H1 (cell line): ENCODE data around the gene CDH6. TPM values are rescaled to one million over a fixed set of nuclear protein-coding genes. Genes with fewer than 3 reads are reported as not detected.

Experiments used
- CTCF ChIA-PET: fragments of 300-600 bp; sonication (Branson Sonifier 250); formaldehyde crosslinking; loops from one replicate; lab custom pipeline; 2021; ENCODE audit not compliant: partially characterized antibody; lab: Charles Lee
- POLR2A ChIA-PET: fragments of 300-600 bp; sonication (Branson Sonifier 250); formaldehyde crosslinking; loops from one replicate; lab custom pipeline; 2021; ENCODE audit warnings: inconsistent platforms; ENCODE audit not compliant: partially characterized antibody; lab: Charles Lee
- DNase-seq, 2 experiments: peaks; one replicate each; pipeline versions ENCODE4 v3.0.0 to v3.0.0-alpha.2; 2010 to 2022; ENCODE audit warnings: low spot score in 2 of 2, low read depth in 1 of 2, mixed read lengths in 1 of 2
- FAIRE-seq: peaks from 2 replicates; lab custom pipeline; 2011; peaks lifted over from hg19 to GRCh38; lab: Jason Lieb, UNC
- H2AFZ ChIP-seq: 2 replicates; pipeline ENCODE4 v1.8.1; 2012; ENCODE audit warnings: low read length, inconsistent platforms
- H2AK5ac ChIP-seq: 2 replicates; pipeline ENCODE4 v1.6.1; 2013; ENCODE audit warnings: low read depth, low read length
- H2BK120ac ChIP-seq: replicated peaks from 2 replicates; pipeline ENCODE3; 2013; ENCODE audit warnings: low read depth, low read length, inconsistent platforms
- H2BK12ac ChIP-seq: 2 replicates; pipeline ENCODE4 v1.6.1; 2013; ENCODE audit warnings: low read depth, low read length
- H2BK15ac ChIP-seq: 2 replicates; pipeline ENCODE4 v1.6.1; 2013; ENCODE audit warnings: low read length
- H2BK20ac ChIP-seq: 2 replicates; pipeline ENCODE4 v1.6.1; 2013; ENCODE audit warnings: low read length
- H2BK5ac ChIP-seq: 2 replicates; pipeline ENCODE4 v1.6.1; 2013; ENCODE audit warnings: low read depth, low read length
- H3K14ac ChIP-seq: 2 replicates; pipeline ENCODE4 v1.6.1; 2013; ENCODE audit warnings: inconsistent platforms; ENCODE audit not compliant: insufficient read length
- H3K18ac ChIP-seq: 2 replicates; pipeline ENCODE4 v1.6.1; 2013; ENCODE audit warnings: low read length; ENCODE audit errors: extremely low read depth
- H3K23ac ChIP-seq: 2 replicates; pipeline ENCODE4 v1.6.1; 2013; ENCODE audit warnings: inconsistent platforms; ENCODE audit not compliant: insufficient read length
- H3K23me2 ChIP-seq: 2 replicates; pipeline ENCODE4 v1.6.1; 2013; ENCODE audit warnings: low read depth, low read length
- H3K27ac ChIP-seq: 2 replicates; pipeline ENCODE4 v1.6.1; 2011; ENCODE audit warnings: low read depth, low read length, inconsistent platforms
- H3K27me3 ChIP-seq, 4 experiments: replicated peaks in 1 of 4; 1 replicate in 1 of 4; 2 replicates in 3 of 4; pipeline versions ENCODE4 v1.6.1 to v1.8.1; 2011 to 2013; ENCODE audit warnings: low read length in 3 of 4, mild to moderate bottlenecking in 3 of 4, inconsistent platforms in 2 of 4, mixed read lengths in 2 of 4, moderate library complexity in 1 of 4; ENCODE audit not compliant: control insufficient read depth in 3 of 4, insufficient read depth in 3 of 4; ENCODE audit errors: extremely low read depth in 1 of 4
- H3K36me3 ChIP-seq, 4 experiments: 2 replicates each; pipeline versions ENCODE4 v1.6.1 to v1.8.1; 2011 to 2013; ENCODE audit warnings: mild to moderate bottlenecking in 4 of 4, low read length in 3 of 4, moderate library complexity in 2 of 4, control low read depth in 1 of 4, inconsistent platforms in 1 of 4; ENCODE audit not compliant: insufficient read depth in 4 of 4, control insufficient read depth in 2 of 4
- H3K4ac ChIP-seq: replicated peaks from 2 replicates; pipeline ENCODE3; 2013; ENCODE audit warnings: low read length, low read depth, mixed read lengths, inconsistent platforms; ENCODE audit not compliant: insufficient read length
- H3K4me1 ChIP-seq, 4 experiments: replicated peaks in 1 of 4; 1 replicate in 1 of 4; 2 replicates in 3 of 4; pipeline versions ENCODE4 v1.6.1 to v1.8.1; 2011 to 2013; ENCODE audit warnings: low read length in 3 of 4, inconsistent platforms in 2 of 4, mixed read lengths in 1 of 4; ENCODE audit not compliant: insufficient read depth in 4 of 4, control insufficient read depth in 3 of 4
- H3K4me2 ChIP-seq, 2 experiments: 2 replicates each; pipeline versions ENCODE4 v1.6.1 to v1.8.1; 2011 to 2013; ENCODE audit warnings: low read depth in 2 of 2, low read length in 2 of 2, control low read depth in 1 of 2, inconsistent platforms in 1 of 2, mild to moderate bottlenecking in 1 of 2; ENCODE audit not compliant: insufficient read depth in 1 of 2
- H3K4me3 ChIP-seq, 4 experiments: fragments of 200-600, 300-600 bp in 1 of 4; sonication (generic), shearing (Covaris generic), sonication (Bioruptor Twin) in 1 of 4; 2 replicates each; pipeline versions ENCODE4 v1.5.1 to v1.8.1; 2011 to 2016; ENCODE audit warnings: low read length in 4 of 4, low read depth in 3 of 4, control low read depth in 2 of 4, inconsistent platforms in 2 of 4, mild to moderate bottlenecking in 2 of 4, mixed read lengths in 1 of 4, moderate library complexity in 1 of 4; ENCODE audit not compliant: insufficient read depth in 2 of 4; ENCODE audit errors: extremely low read depth in 1 of 4
- H3K56ac ChIP-seq: replicated peaks from 2 replicates; pipeline ENCODE3; 2013; ENCODE audit warnings: low read depth, mild to moderate bottlenecking, mixed read lengths, low read length, inconsistent platforms; ENCODE audit not compliant: insufficient read length
- H3K79me1 ChIP-seq: 2 replicates; pipeline ENCODE4 v1.6.1; 2013; ENCODE audit warnings: low read depth, low read length, control low read depth
- H3K79me2 ChIP-seq, 2 experiments: 2 replicates each; pipeline versions ENCODE4 v1.6.1 to v1.8.1; 2012 to 2013; ENCODE audit warnings: low read length in 2 of 2, mild to moderate bottlenecking in 2 of 2, inconsistent platforms in 1 of 2; ENCODE audit not compliant: insufficient read depth in 2 of 2, control insufficient read depth in 1 of 2
- H3K9ac ChIP-seq, 4 experiments: replicated peaks in 1 of 4; 1 replicate in 1 of 4; 2 replicates in 3 of 4; pipeline versions ENCODE4 v1.6.1 to v1.8.1; 2011 to 2013; ENCODE audit warnings: low read depth in 3 of 4, low read length in 3 of 4, control low read depth in 2 of 4, mild to moderate bottlenecking in 2 of 4, moderate library complexity in 2 of 4, inconsistent platforms in 1 of 4; ENCODE audit errors: extremely low read depth in 1 of 4
- H3K9me3 ChIP-seq, 2 experiments: 2 replicates each; pipeline versions ENCODE4 v1.6.1 to v1.8.1; 2012 to 2013; ENCODE audit warnings: mild to moderate bottlenecking in 2 of 2, moderate library complexity in 2 of 2, control low read depth in 1 of 2, inconsistent platforms in 1 of 2, low read depth in 1 of 2, low read length in 1 of 2, mixed read lengths in 1 of 2; ENCODE audit not compliant: insufficient read depth in 2 of 2
- H4K20me1 ChIP-seq, 2 experiments: replicated peaks in 1 of 2; 2 replicates each; pipeline versions ENCODE3 to v1.8.1; 2011 to 2013; ENCODE audit warnings: inconsistent platforms in 2 of 2, low read length in 2 of 2, mild to moderate bottlenecking in 1 of 2; ENCODE audit not compliant: insufficient read depth in 2 of 2, control insufficient read depth in 1 of 2
- H4K5ac ChIP-seq: 2 replicates; pipeline ENCODE4 v1.6.1; 2013; ENCODE audit warnings: low read length, low read depth, mixed read lengths, inconsistent platforms; ENCODE audit not compliant: insufficient read length
- H4K8ac ChIP-seq: 2 replicates; pipeline ENCODE4 v1.8.0; 2013; ENCODE audit warnings: mild to moderate bottlenecking, moderate library complexity, low read length, inconsistent platforms; ENCODE audit not compliant: insufficient read depth; ENCODE audit errors: extremely low read depth
- H4K91ac ChIP-seq: replicated peaks from 2 replicates; pipeline ENCODE3; 2013; ENCODE audit warnings: low read length, mixed read lengths, inconsistent platforms; ENCODE audit not compliant: insufficient read length
- SRF ChIP-seq: IDR thresholded peaks from 2 replicates; pipeline ENCODE4 v1.6.1; 2011; ENCODE audit warnings: mild to moderate bottlenecking, low read depth, low read length, moderate library complexity
- TAF1 ChIP-seq: IDR thresholded peaks from 2 replicates; pipeline ENCODE4 v1.6.1; 2011; ENCODE audit warnings: mild to moderate bottlenecking, low read depth, low read length
- WGBS, 2 experiments: shearing (Covaris generic) in 1 of 2; methylation state at CpG; one replicate each; pipeline versions ENCODE4 v1.1.6 to v1.1.7; 2013 to 2015; ENCODE audit warnings: low lambda C conversion rate in 2 of 2, mixed read lengths in 2 of 2, inconsistent platforms in 1 of 2, low coverage in 1 of 2, missing lambda C conversion rate in 1 of 2; ENCODE audit not compliant: insufficient replicate concordance in 2 of 2, insufficient coverage in 1 of 2, insufficient read length in 1 of 2; ENCODE audit errors: extremely low coverage in 1 of 2, missing lambda C conversion rate in 1 of 2; 5-methylcytosine and 5-hydroxymethylcytosine counted together
- polyA plus RNA-seq, 7 experiments: library from polyadenylated mRNA; depleted of rRNA in 3 of 7; stranded (reverse) in 5 of 7; unstranded in 2 of 7; fragments of >200 nt in 5 of 7; fragments of 200-250 nt in 2 of 7; gene quantifications; 1 replicate in 5 of 7; 2 replicates in 1 of 7; 4 replicates in 1 of 7; pipeline versions ENCODE4 v1.2.1 to v1.2.3, GENCODE V29; 2011 to 2013; ENCODE audit warnings: missing spikeins in 2 of 7, mixed read lengths in 2 of 7
- total RNA-seq: library from RNA; stranded (reverse); fragmentation: NEBNext Ultra II Directional; extraction: Animal tissue kit (Norgen Biotek cat#: 25700); gene quantifications from 2 replicates; pipeline ENCODE4 v1.2.1, GENCODE V29; 2021

The CDH6 gene
- total and polyA plus RNA-seq, 2 of the 8 experiments (the other 6 are each of a cell fraction or from before 2014, with no cell fraction given), result 1.4 to 1.9 TPM

- CTCF ChIA-PET, result no interaction called here
- 89% methylated on average over 5 of the region's 5 CpGs; no CpG with 5 or more reads in 1 of the 2 experiments for WGBS, 2 experiments
Measured at GRCh38 chr5:31226651-31227050, 33.2 kb downstream of the CDH6 start.

More at GRCh38 chr5:31226651-31227050, 33.2 kb downstream of the CDH6 start:
- no peak overlapping the region for H4K8ac ChIP-seq
- H2AK5ac ChIP-seq, result no peak overlapping the region
- no peak overlapping the region for H4K91ac ChIP-seq
- no peak overlapping the region for H3K18ac ChIP-seq
- peak overlapping the region; percentile 45; the same call in 1 of the 2 replicates for H2AFZ ChIP-seq
- H3K36me3 ChIP-seq, result no peaks in the 10 kb centered on the region
- H3K9ac ChIP-seq, result no peak overlapping the region
- FAIRE-seq, result no peak
- H3K4me1 ChIP-seq, result no peaks in the 10 kb centered on the region
- no peaks in the 10 kb centered on the region for H3K79me2 ChIP-seq
- H3K27ac ChIP-seq, result no peak overlapping the region
- no peak overlapping the region for H4K5ac ChIP-seq
- H2BK5ac ChIP-seq, result no peak overlapping the region
- no peaks in the 10 kb centered on the region for H3K9me3 ChIP-seq
- no peaks in the 10 kb centered on the region for H3K23me2 ChIP-seq
- H2BK20ac ChIP-seq, result no peak overlapping the region
- TF ChIP-seq SRF (peak; percentile 69; the same call in 1 of the 2 replicates), TAF1 (no peak)
- DNase-seq, result no peak
- POLR2A ChIA-PET, result no interaction called here
- no peak overlapping the region for H3K4me3 ChIP-seq
- H4K20me1 ChIP-seq, result peaks cover 0 to 2% of the 10 kb centered on the region in 2 experiments
- no peaks in the 10 kb centered on the region for H3K27me3 ChIP-seq
- H3K4ac ChIP-seq, result no peak overlapping the region
- no peak overlapping the region for H3K4me2 ChIP-seq
- no peak overlapping the region for H2BK120ac ChIP-seq
- no peaks in the 10 kb centered on the region for H3K79me1 ChIP-seq
- H2BK15ac ChIP-seq, result no peak overlapping the region
- no peak overlapping the region for H3K14ac ChIP-seq
- H3K56ac ChIP-seq, result no peak overlapping the region
- H3K23ac ChIP-seq, result no peak overlapping the region
- H2BK12ac ChIP-seq, result no peak overlapping the region
